OCI-LY1 (cell line): ENCODE measurements around the gene GIMAP7.
"Not testable (repeated sequence)": the region's sequence is repeated elsewhere in the genome, so short reads cannot be mapped to it uniquely, and the experiment has no call there.

Experiments used
- H2AFZ ChIP-seq: fragments of 200-600 bp; sonication (generic), shearing (Covaris generic); 2 replicates; pipeline ENCODE4 v1.6.0; 2014; ENCODE audit warnings: antibody characterized with exemption, mild to moderate bottlenecking, low read length
- H3F3A ChIP-seq: fragments of 200-600 bp; sonication (generic), shearing (Covaris generic); 2 replicates; pipeline ENCODE4 v1.6.0; 2014; ENCODE audit warnings: mild to moderate bottlenecking, antibody characterized with exemption, low read length, moderate library complexity; ENCODE audit not compliant: insufficient read depth
- H3K27ac ChIP-seq: fragments of 200-600 bp; sonication (generic); 2 replicates; pipeline ENCODE4 v1.5.1; 2014; ENCODE audit warnings: low read length, mixed run types, mild to moderate bottlenecking, low read depth; ENCODE audit not compliant: poor library complexity, severe bottlenecking
- H3K27me3 ChIP-seq: fragments of 200-600 bp; sonication (generic); 2 replicates; pipeline ENCODE4 v1.6.0; 2014; ENCODE audit warnings: antibody characterized with exemption, mild to moderate bottlenecking, low read length, moderate library complexity; ENCODE audit not compliant: insufficient read depth
- H3K36me3 ChIP-seq: fragments of 200-600 bp; sonication (generic); 2 replicates; pipeline ENCODE4 v1.6.1; 2014; ENCODE audit warnings: mild to moderate bottlenecking, antibody characterized with exemption, low read length, moderate library complexity, mixed read lengths; ENCODE audit not compliant: insufficient read depth
- H3K4me1 ChIP-seq: fragments of 200-600 bp; sonication (generic); 2 replicates; pipeline ENCODE4 v1.5.1; 2014; ENCODE audit warnings: mild to moderate bottlenecking, low read length, moderate library complexity; ENCODE audit not compliant: insufficient read depth, severe bottlenecking
- H3K4me2 ChIP-seq: fragments of 200-600 bp; sonication (generic), shearing (Covaris generic); 2 replicates; pipeline ENCODE4 v1.6.1; 2014; ENCODE audit warnings: low read length
- H3K4me3 ChIP-seq: fragments of 200-600 bp; sonication (generic); 2 replicates; pipeline ENCODE4 v1.5.1; 2014; ENCODE audit warnings: low read length, low read depth, mild to moderate bottlenecking, mixed read lengths; ENCODE audit not compliant: poor library complexity, severe bottlenecking
- H3K79me2 ChIP-seq: fragments of 200-600 bp; shearing (Covaris generic); 2 replicates; pipeline ENCODE4 v1.6.1; 2016; ENCODE audit warnings: mixed run types, low read length, mixed read lengths; ENCODE audit not compliant: insufficient read depth
- H3K9ac ChIP-seq: fragments of 200-600 bp; sonication (generic), shearing (Covaris generic); 2 replicates; pipeline ENCODE4 v1.6.1; 2014; ENCODE audit warnings: mild to moderate bottlenecking, low read length, mixed read lengths
- H3K9me2 ChIP-seq: fragments of 200-600 bp; sonication (generic), shearing (Covaris generic); 2 replicates; pipeline ENCODE4 v1.6.1; 2014; ENCODE audit warnings: low read depth, mild to moderate bottlenecking, low read length, mixed read lengths
- H3K9me3 ChIP-seq: fragments of 200-600 bp; shearing (Covaris generic); 2 replicates; pipeline ENCODE4 v1.6.1; 2014; ENCODE audit warnings: low read length, mixed read lengths
- H4K20me1 ChIP-seq: fragments of 200-600 bp; sonication (generic), shearing (Covaris generic); 2 replicates; pipeline ENCODE4 v1.6.0; 2016; ENCODE audit warnings: mild to moderate bottlenecking, low read length; ENCODE audit not compliant: insufficient read depth
- EZH2 ChIP-seq: fragments of 200-600 bp; sonication (generic), shearing (Covaris generic); IDR thresholded peaks from 2 replicates; pipeline ENCODE4 v1.8.0; 2017; ENCODE audit warnings: borderline replicate concordance, mixed run types, mild to moderate bottlenecking, antibody characterized with exemption, low read length, moderate library complexity, mixed read lengths
- TF ChIP-seq, protein P1 (sequence below): fragments of 200-600 bp; sonication (generic), shearing (Covaris generic); IDR thresholded peaks from 2 replicates; pipeline ENCODE4 v1.5.1; 2017; ENCODE audit warnings: mild to moderate bottlenecking, antibody characterized with exemption, low read length, moderate library complexity, mixed read lengths

Gene GIMAP7

DNA sequence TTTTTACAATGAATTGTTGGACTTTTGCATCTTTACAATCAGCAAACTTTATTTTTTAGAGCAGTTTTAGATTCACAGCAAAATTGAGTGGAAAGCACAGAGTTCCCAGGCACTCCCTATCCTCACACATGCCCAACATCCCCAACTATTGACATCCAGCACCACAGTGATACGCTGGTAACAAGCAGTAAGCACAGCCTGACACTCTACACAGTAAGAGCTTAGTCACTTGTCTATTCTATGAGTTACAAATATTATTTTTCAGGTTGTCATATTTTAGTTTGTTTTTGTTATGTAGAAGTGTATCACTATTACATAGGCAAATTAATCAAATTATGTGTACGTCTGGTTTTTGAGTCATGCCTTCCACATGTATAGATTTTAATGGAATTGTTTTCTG is 27.0 kb upstream of the GIMAP7 start:
- TF ChIP-seq, protein P1, sequence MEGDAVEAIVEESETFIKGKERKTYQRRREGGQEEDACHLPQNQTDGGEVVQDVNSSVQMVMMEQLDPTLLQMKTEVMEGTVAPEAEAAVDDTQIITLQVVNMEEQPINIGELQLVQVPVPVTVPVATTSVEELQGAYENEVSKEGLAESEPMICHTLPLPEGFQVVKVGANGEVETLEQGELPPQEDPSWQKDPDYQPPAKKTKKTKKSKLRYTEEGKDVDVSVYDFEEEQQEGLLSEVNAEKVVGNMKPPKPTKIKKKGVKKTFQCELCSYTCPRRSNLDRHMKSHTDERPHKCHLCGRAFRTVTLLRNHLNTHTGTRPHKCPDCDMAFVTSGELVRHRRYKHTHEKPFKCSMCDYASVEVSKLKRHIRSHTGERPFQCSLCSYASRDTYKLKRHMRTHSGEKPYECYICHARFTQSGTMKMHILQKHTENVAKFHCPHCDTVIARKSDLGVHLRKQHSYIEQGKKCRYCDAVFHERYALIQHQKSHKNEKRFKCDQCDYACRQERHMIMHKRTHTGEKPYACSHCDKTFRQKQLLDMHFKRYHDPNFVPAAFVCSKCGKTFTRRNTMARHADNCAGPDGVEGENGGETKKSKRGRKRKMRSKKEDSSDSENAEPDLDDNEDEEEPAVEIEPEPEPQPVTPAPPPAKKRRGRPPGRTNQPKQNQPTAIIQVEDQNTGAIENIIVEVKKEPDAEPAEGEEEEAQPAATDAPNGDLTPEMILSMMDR = no peak
- TF ChIP-seq EZH2 = no peak

DNA sequence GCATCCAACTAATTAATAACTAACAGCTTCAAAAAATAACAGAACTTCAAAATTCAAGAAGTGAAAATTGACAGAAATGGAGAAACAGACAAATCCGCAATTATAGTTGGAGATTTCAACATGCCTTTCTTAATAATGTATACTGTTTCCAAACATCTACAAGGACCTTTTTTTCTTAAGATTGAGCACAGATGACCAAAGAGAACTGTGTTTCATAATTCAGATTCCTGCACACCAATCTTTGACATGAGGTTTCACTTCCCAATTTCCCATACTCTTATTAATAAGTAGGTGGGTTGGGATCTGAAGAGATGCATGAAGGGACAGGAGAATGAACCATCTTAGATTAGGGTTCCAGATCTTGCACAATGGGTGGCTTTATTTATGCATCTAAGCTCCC is 24.9 kb upstream of the GIMAP7 start:
- H3K9me3 ChIP-seq = no peaks in the 10 kb centered on the region
- no peak overlapping the region for H2AFZ ChIP-seq
- no peak overlapping the region for H3K4me2 ChIP-seq
- TF ChIP-seq EZH2 = no peak
- TF ChIP-seq, protein P1 = no peak
- no peak overlapping the region for H3K27ac ChIP-seq
- peaks cover 3% of the 10 kb centered on the region for H3K9me2 ChIP-seq
- no peaks in the 10 kb centered on the region for H3F3A ChIP-seq
- H3K27me3 ChIP-seq = no peaks in the 10 kb centered on the region
- no peaks in the 10 kb centered on the region for H3K79me2 ChIP-seq
- no peaks in the 10 kb centered on the region for H3K36me3 ChIP-seq
- H4K20me1 ChIP-seq = no peaks in the 10 kb centered on the region
- no peak overlapping the region for H3K4me3 ChIP-seq
- H3K4me1 ChIP-seq = no peaks in the 10 kb centered on the region
- no peak overlapping the region for H3K9ac ChIP-seq

More for the DNA sequence above, 27.0 kb upstream of the GIMAP7 start:
- H3K4me3 ChIP-seq = no peak overlapping the region
- no peaks in the 10 kb centered on the region for H3K4me1 ChIP-seq
- no peak overlapping the region for H3K9ac ChIP-seq
- no peaks in the 10 kb centered on the region for H3F3A ChIP-seq
- no peak overlapping the region for H2AFZ ChIP-seq
- no peak overlapping the region for H3K27ac ChIP-seq
- no peaks in the 10 kb centered on the region for H3K36me3 ChIP-seq
- no peaks in the 10 kb centered on the region for H3K27me3 ChIP-seq
- H3K9me3 ChIP-seq = no peaks in the 10 kb centered on the region
- H3K79me2 ChIP-seq = no peaks in the 10 kb centered on the region
- no peaks in the 10 kb centered on the region for H4K20me1 ChIP-seq
- no peak overlapping the region for H3K4me2 ChIP-seq
- H3K9me2 ChIP-seq = no peaks in the 10 kb centered on the region; the same call in none of the 2 replicates

DNA sequence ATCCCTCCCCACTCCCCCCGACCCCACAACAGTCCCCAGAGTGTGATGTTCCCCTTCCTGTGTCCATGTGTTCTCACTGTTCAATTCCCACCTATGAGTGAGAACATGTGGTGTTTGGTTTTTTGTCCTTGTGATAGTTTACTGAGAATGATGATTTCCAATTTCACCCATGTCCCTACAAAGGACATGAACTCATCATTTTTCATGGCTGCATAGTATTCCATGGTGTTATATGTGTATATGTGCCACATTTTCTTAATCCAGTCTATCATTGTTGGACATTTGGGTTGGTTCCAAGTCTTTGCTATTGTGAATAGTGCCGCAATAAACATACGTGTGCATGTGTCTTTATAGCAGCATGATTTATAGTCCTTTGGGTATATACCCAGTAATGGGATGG is 21.2 kb upstream of the GIMAP7 start:
- H3K4me2 ChIP-seq, H2AFZ ChIP-seq, H3K36me3 ChIP-seq, H3K4me1 ChIP-seq, H3K27ac ChIP-seq, H3K9me2 ChIP-seq, H3K27me3 ChIP-seq, H3K9ac ChIP-seq, H3K9me3 ChIP-seq, H3K79me2 ChIP-seq, H3K4me3 ChIP-seq, H4K20me1 ChIP-seq, H3F3A ChIP-seq: not testable (repeated sequence)

DNA sequence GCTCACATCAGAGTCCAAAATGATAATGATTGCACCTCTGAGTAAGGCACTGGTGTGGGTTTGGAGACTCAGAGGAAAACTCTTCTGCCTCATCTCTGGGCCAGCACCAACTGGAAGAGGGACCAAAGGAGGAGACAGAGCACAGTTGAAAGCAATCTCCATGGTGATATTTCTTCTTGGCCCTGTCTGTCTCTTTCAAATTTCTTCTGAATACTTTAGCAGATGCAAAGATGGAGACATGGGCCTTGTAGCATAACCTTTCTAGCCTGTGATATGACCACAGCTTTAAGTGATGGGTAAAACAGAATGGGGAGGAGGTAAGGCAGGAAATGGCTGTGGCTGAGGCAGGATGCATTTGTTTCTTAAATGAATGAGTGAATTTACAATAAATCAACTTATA is 12.2 kb upstream of the GIMAP7 start:
- Histone ChIP-seq H3K36me3 (no peaks in the 10 kb centered on the region), H3K9me2 (no peaks in the 10 kb centered on the region), H3K79me2 (no peaks in the 10 kb centered on the region), H4K20me1 (no peaks in the 10 kb centered on the region), H3K27me3 (no peaks in the 10 kb centered on the region), H3K4me3 (no peak overlapping the region), H3K4me1 (no peaks in the 10 kb centered on the region), H3K27ac (no peak overlapping the region), H3K9me3 (no peaks in the 10 kb centered on the region), H3F3A (no peaks in the 10 kb centered on the region), H3K4me2 (no peak overlapping the region), H2AFZ (no peak overlapping the region), H3K9ac (no peak overlapping the region)
- TF ChIP-seq EZH2 = no peak
- TF ChIP-seq, protein P1 = no peak
